CD4-positive, alpha-beta memory T cell (primary cell): ENCODE measurements around the gene RXFP1. TPM values are rescaled to one million over a fixed set of nuclear protein-coding genes. Genes with fewer than 3 reads are reported as not detected.
A peak's percentile ranks its signal among the peaks of the same experiment; 100 is the strongest.
"Not testable (repeated sequence)": the region's sequence is repeated elsewhere in the genome, so short reads cannot be mapped to it uniquely, and the experiment has no call there.

Experiments used
- CTCF ChIA-PET: fragments of 350-600 bp; sonication (Branson Sonifier 250); formaldehyde crosslinking; loops from one replicate; lab custom pipeline; 2021; ENCODE audit warnings: inconsistent platforms; ENCODE audit not compliant: partially characterized antibody; lab: Charles Lee
- POLR2A ChIA-PET: fragments of 350-600 bp; sonication (Branson Sonifier 250); formaldehyde crosslinking; loops from one replicate; lab custom pipeline; 2021; ENCODE audit not compliant: partially characterized antibody; lab: Charles Lee
- DNase-seq, 5 donors: peaks; one replicate each; pipeline versions ENCODE4 v3.0.0 to v3.0.0-alpha.2; 2020 to 2022; ENCODE audit warnings: mixed read lengths in 1 of 5
- H3K27ac ChIP-seq: one replicate; pipeline ENCODE4 v1.7.0; 2013; ENCODE audit warnings: low read depth, low read length
- H3K27me3 ChIP-seq: 2 replicates; pipeline ENCODE4 v1.7.0; 2013; ENCODE audit warnings: mild to moderate bottlenecking, low read length, moderate library complexity; ENCODE audit not compliant: insufficient read depth
- H3K36me3 ChIP-seq: 2 replicates; pipeline ENCODE4 v1.7.0; 2013; ENCODE audit warnings: mild to moderate bottlenecking, low read length, moderate library complexity; ENCODE audit not compliant: insufficient read depth
- H3K4me1 ChIP-seq: 2 replicates; pipeline ENCODE4 v1.7.0; 2013; ENCODE audit warnings: mild to moderate bottlenecking, low read length, moderate library complexity; ENCODE audit not compliant: insufficient read depth
- H3K4me3 ChIP-seq, 2 donors: one replicate each; pipeline ENCODE4 v1.7.0; 2013; ENCODE audit warnings: low read length in 2 of 2, mild to moderate bottlenecking in 1 of 2
- H3K9me3 ChIP-seq, 2 donors: one replicate each; pipeline ENCODE4 v1.7.0; 2013; ENCODE audit warnings: low read length in 2 of 2, control low read depth in 1 of 2; ENCODE audit not compliant: control insufficient read depth in 1 of 2
- H3K27ac Mint-ChIP-seq, 7 donors: one replicate each; pipeline ENCODE4 v1.8.0; 2020 to 2021; ENCODE audit warnings: mixed read lengths in 7 of 7, mild to moderate bottlenecking in 6 of 7, inconsistent platforms in 3 of 7, moderate library complexity in 3 of 7
- H3K27me3 Mint-ChIP-seq, 2 donors: one replicate each; pipeline ENCODE4 v1.8.0; 2020 to 2021; ENCODE audit warnings: mixed read lengths in 2 of 2
- H3K36me3 Mint-ChIP-seq, 2 donors: one replicate each; pipeline ENCODE4 v1.8.0; 2020 to 2021; ENCODE audit warnings: mixed read lengths in 2 of 2, inconsistent platforms in 1 of 2, mild to moderate bottlenecking in 1 of 2
- H3K4me1 Mint-ChIP-seq, 4 donors: one replicate each; pipeline ENCODE4 v1.8.0; 2020 to 2021; ENCODE audit warnings: mixed read lengths in 4 of 4, mild to moderate bottlenecking in 1 of 4
- H3K4me3 Mint-ChIP-seq, 8 donors: one replicate each; pipeline ENCODE4 v1.8.0; 2020 to 2021; ENCODE audit warnings: mixed read lengths in 8 of 8, mild to moderate bottlenecking in 7 of 8, moderate library complexity in 6 of 8, inconsistent platforms in 3 of 8
- H3K9me3 Mint-ChIP-seq, 8 donors: one replicate each; pipeline ENCODE4 v1.8.0; 2020 to 2021; ENCODE audit warnings: mixed read lengths in 8 of 8, mild to moderate bottlenecking in 5 of 8, inconsistent platforms in 3 of 8, moderate library complexity in 1 of 8
- intact Hi-C: fragments of 100-400 bp; cut with micrococcal nuclease; formaldehyde crosslinking; loops from one replicate; pipeline ENCODE4 v1.15.1; 2023
- polyA plus RNA-seq, 2 donors: library from polyadenylated mRNA; unstranded; fragments of 300-500 nt; fragmentation: Illumina TruSeq; gene quantifications; one replicate each; pipeline ENCODE4 v1.2.3, GENCODE V29; 2021
- total RNA-seq, 2 experiments: library from RNA; stranded (reverse); gene quantifications; one replicate each; pipeline ENCODE4 v1.2.3, GENCODE V29; 2021

The RXFP1 gene
- total and polyA plus RNA-seq, 4 experiments from 2014 or later = not detected

- H3K9me3 Mint-ChIP-seq = no peaks in the 10 kb centered on the region
- H3K27ac Mint-ChIP-seq = no peak overlapping the region
- CTCF ChIA-PET = interaction anchor here (0.8 kb wide), 1 partner anchor 12 kb away, joined by 4 read pairs; no protein-coding TSS in a partner anchor
- Histone ChIP-seq H3K4me1 (peaks cover 6% of the 10 kb centered on the region), H3K27me3 (no peaks in the 10 kb centered on the region), H3K9me3 (no peaks in the 10 kb centered on the region), H3K27ac (no peak overlapping the region), H3K36me3 (no peaks in the 10 kb centered on the region), H3K4me3 (no peak overlapping the region)
- H3K4me1 Mint-ChIP-seq = peaks cover 5 to 8% (median 6%) of the 10 kb centered on the region in 4 donors
- intact Hi-C loops = no loop called here
- H3K27me3 Mint-ChIP-seq = peaks cover 0 to 10% of the 10 kb centered on the region in 2 donors
- H3K36me3 Mint-ChIP-seq = no peaks in the 10 kb centered on the region
- no peak for DNase-seq
- POLR2A ChIA-PET = no interaction called here
- H3K4me3 Mint-ChIP-seq = no peak overlapping the region
Observed at GRCh38 chr4:158657291-158657690, 135.6 kb downstream of the RXFP1 start.

- H3K36me3 Mint-ChIP-seq, H3K4me1 ChIP-seq, H3K27ac Mint-ChIP-seq, H3K9me3 Mint-ChIP-seq, H3K9me3 ChIP-seq, H3K27ac ChIP-seq, H3K27me3 Mint-ChIP-seq, H3K36me3 ChIP-seq, intact Hi-C loops, DNase-seq, CTCF ChIA-PET, H3K4me3 Mint-ChIP-seq, POLR2A ChIA-PET, H3K27me3 ChIP-seq, H3K4me3 ChIP-seq, H3K4me1 Mint-ChIP-seq: not testable (repeated sequence)
Observed at GRCh38 chr4:158663255-158663654, 141.6 kb downstream of the RXFP1 start.

GRCh38 chr4:158663707-158664625 lies 142.3 kb downstream of the RXFP1 start:
- H3K9me3 Mint-ChIP-seq, H3K4me1 ChIP-seq, H3K27me3 ChIP-seq, H3K4me3 ChIP-seq, H3K27ac ChIP-seq, intact Hi-C loops, POLR2A ChIA-PET, H3K36me3 ChIP-seq, H3K27me3 Mint-ChIP-seq, H3K36me3 Mint-ChIP-seq, H3K9me3 ChIP-seq, DNase-seq, CTCF ChIA-PET, H3K4me3 Mint-ChIP-seq, H3K4me1 Mint-ChIP-seq: not testable (repeated sequence)
- H3K27ac Mint-ChIP-seq = peak overlapping the region in 1 of 7 donors; percentile 37

- H3K27me3 ChIP-seq = no peaks in the 10 kb centered on the region
- intact Hi-C loops = no loop called here
- no peak overlapping the region for H3K4me3 ChIP-seq
- CTCF ChIA-PET = no interaction called here
- POLR2A ChIA-PET = no interaction called here
- Mint-ChIP-seq H3K9me3 (no peaks in the 10 kb centered on the region), H3K4me3 (no peak overlapping the region), H3K36me3 (no peaks in the 10 kb centered on the region), H3K4me1 (peaks cover 0 to 3% (median 0%) of the 10 kb centered on the region in 4 donors), H3K27ac (no peak overlapping the region), H3K27me3 (peaks cover 0 to 2% of the 10 kb centered on the region in 2 donors)
- no peak for DNase-seq
- no peak overlapping the region for H3K27ac ChIP-seq
- no peaks in the 10 kb centered on the region for H3K9me3 ChIP-seq
- no peaks in the 10 kb centered on the region for H3K36me3 ChIP-seq
- H3K4me1 ChIP-seq = no peaks in the 10 kb centered on the region
Observed at GRCh38 chr4:158664806-158665205, 143.1 kb downstream of the RXFP1 start.

- H3K9me3 ChIP-seq = no peaks in the 10 kb centered on the region
- no peak overlapping the region for H3K4me3 ChIP-seq
- CTCF ChIA-PET = interaction anchor here (0.9 kb wide), 1 partner anchor 12 kb away, joined by 3 read pairs; no protein-coding TSS in a partner anchor
- H3K4me3 Mint-ChIP-seq = no peak overlapping the region
- intact Hi-C loops = no loop called here
- H3K27me3 ChIP-seq = no peaks in the 10 kb centered on the region
- DNase-seq = no peak
- POLR2A ChIA-PET = no interaction called here
- H3K27me3 Mint-ChIP-seq = no peaks in the 10 kb centered on the region
- H3K4me1 Mint-ChIP-seq = peaks cover 5 to 19% (median 11%) of the 10 kb centered on the region in 4 donors
- no peak overlapping the region for H3K27ac Mint-ChIP-seq
- H3K36me3 ChIP-seq = no peaks in the 10 kb centered on the region
- peaks cover 0 to 5% of the 10 kb centered on the region in 2 donors for H3K36me3 Mint-ChIP-seq
- H3K9me3 Mint-ChIP-seq = peaks cover 0 to 2% (median 0%) of the 10 kb centered on the region in 8 donors
- peaks cover 9% of the 10 kb centered on the region for H3K4me1 ChIP-seq
- H3K27ac ChIP-seq = no peak overlapping the region
Observed at GRCh38 chr4:158666892-158667291, 145.2 kb downstream of the RXFP1 start.

- H3K4me3 ChIP-seq = no peak overlapping the region
- CTCF ChIA-PET = interaction anchor here (0.8 to 0.9 kb wide), 2 partner anchors 11 to 181 kb away, joined by 3 read pairs; no protein-coding TSS in a partner anchor
- POLR2A ChIA-PET = interaction anchor here (0.6 kb wide), 1 partner anchor 148 kb away, joined by 3 read pairs; no protein-coding TSS in a partner anchor
- Mint-ChIP-seq H3K9me3 (peaks cover 0 to 2% (median 0%) of the 10 kb centered on the region in 8 donors), H3K4me1 (peaks cover 8 to 28% (median 16%) of the 10 kb centered on the region in 4 donors), H3K36me3 (peaks cover 0 to 10% of the 10 kb centered on the region in 2 donors), H3K27ac (peak overlapping the region in 2 of 7 donors; percentile 23 to 42), H3K27me3 (no peaks in the 10 kb centered on the region), H3K4me3 (no peak overlapping the region)
- peaks cover 12% of the 10 kb centered on the region for H3K4me1 ChIP-seq
- H3K27me3 ChIP-seq = no peaks in the 10 kb centered on the region
- DNase-seq = peak; percentile 10 to 43 (median 14)
- intact Hi-C loops = no loop called here
- no peak overlapping the region for H3K27ac ChIP-seq
- no peaks in the 10 kb centered on the region for H3K9me3 ChIP-seq
- no peaks in the 10 kb centered on the region for H3K36me3 ChIP-seq
Observed at GRCh38 chr4:158667651-158668198, 146.0 kb downstream of the RXFP1 start.

- intact Hi-C loops = no loop called here
- no peak for DNase-seq
Observed at GRCh38 chr4:158669310-158669709, 147.6 kb downstream of the RXFP1 start.

More at GRCh38 chr4:158669310-158669709, 147.6 kb downstream of the RXFP1 start:
- ChIA-PET CTCF (no interaction called here), POLR2A (no interaction called here)
- no peaks in the 10 kb centered on the region for H3K36me3 ChIP-seq
- H3K27me3 ChIP-seq = no peaks in the 10 kb centered on the region
- peak overlapping the region in 2 of 8 donors; percentile 4 to 53 for H3K4me3 Mint-ChIP-seq
- H3K27me3 Mint-ChIP-seq = no peaks in the 10 kb centered on the region
- H3K4me1 Mint-ChIP-seq = peaks cover 12 to 34% (median 21%) of the 10 kb centered on the region in 4 donors
- H3K9me3 Mint-ChIP-seq = peaks cover 0 to 2% (median 0%) of the 10 kb centered on the region in 8 donors
- peaks cover 22% of the 10 kb centered on the region for H3K4me1 ChIP-seq
- peak overlapping the region in 1 of 7 donors; percentile 35 for H3K27ac Mint-ChIP-seq
- no peak overlapping the region for H3K27ac ChIP-seq
- no peak overlapping the region for H3K4me3 ChIP-seq
- no peaks in the 10 kb centered on the region for H3K9me3 ChIP-seq
- peaks cover 0 to 10% of the 10 kb centered on the region in 2 donors for H3K36me3 Mint-ChIP-seq
